GM23338 (cell line): ENCODE data around the gene ARHGEF2. TPM values are rescaled to one million over a fixed set of nuclear protein-coding genes. Genes with fewer than 3 reads are reported as not detected.
A peak's percentile ranks its signal among the peaks of the same experiment; 100 is the strongest.

Experiments
- ATAC-seq: fragments of 200-7000 bp; cut with Tn5 transposase; 3 replicates; pipeline ENCODE4 v1.9.1; 2020
- DNase-seq: peaks from one replicate; pipeline ENCODE4 v3.0.0-alpha.2; 2015; ENCODE audit warnings: low spot score
- H2AFZ ChIP-seq: fragments of 200-600 bp; sonication (generic); 2 replicates; pipeline ENCODE4 v1.8.0; 2016; ENCODE audit warnings: antibody characterized with exemption, mild to moderate bottlenecking, moderate library complexity
- H3F3A ChIP-seq: fragments of 200-600 bp; sonication (generic); replicated peaks from 2 replicates; pipeline ENCODE4 v1.8.0; 2017; ENCODE audit warnings: antibody characterized with exemption, mixed run types, low read depth
- H3K27ac ChIP-seq: fragments of 200-600 bp; sonication (generic); 2 replicates; pipeline ENCODE4 v1.6.1; 2016; ENCODE audit warnings: low read depth
- H3K27me3 ChIP-seq: fragments of 200-600 bp; sonication (generic); 2 replicates; pipeline ENCODE4 v1.8.0; 2016; ENCODE audit warnings: mild to moderate bottlenecking, mixed run types, moderate library complexity; ENCODE audit not compliant: insufficient read depth
- H3K36me3 ChIP-seq: fragments of 200-600 bp; sonication (generic); 2 replicates; pipeline ENCODE4 v1.8.0; 2016; ENCODE audit warnings: mild to moderate bottlenecking; ENCODE audit not compliant: insufficient read depth
- H3K4me1 ChIP-seq: fragments of 200-600 bp; sonication (generic); 2 replicates; pipeline ENCODE4 v1.8.0; 2016; ENCODE audit warnings: mild to moderate bottlenecking, moderate library complexity; ENCODE audit not compliant: insufficient read depth
- H3K4me2 ChIP-seq: fragments of 200-600 bp; sonication (generic); 2 replicates; pipeline ENCODE4 v1.7.1; 2017; ENCODE audit warnings: mixed run types
- H3K4me3 ChIP-seq: fragments of 200-600 bp; sonication (generic); 2 replicates; pipeline ENCODE4 v1.6.1; 2016; ENCODE audit warnings: mixed run types
- H3K79me2 ChIP-seq: fragments of 200-600 bp; sonication (generic); replicated peaks from 2 replicates; pipeline ENCODE4 v1.8.0; 2017; ENCODE audit warnings: mild to moderate bottlenecking; ENCODE audit not compliant: insufficient read depth
- H3K9me2 ChIP-seq: fragments of 200-600 bp; sonication (generic); 2 replicates; pipeline ENCODE4 v1.8.0; 2017; ENCODE audit not compliant: insufficient read depth
- H4K20me1 ChIP-seq: fragments of 200-600 bp; sonication (generic); replicated peaks from 2 replicates; pipeline ENCODE4 v1.8.0; 2017; ENCODE audit warnings: mild to moderate bottlenecking; ENCODE audit not compliant: insufficient read depth
- H3K27ac Mint-ChIP-seq: 2 replicates; pipeline ENCODE4 v1.8.0; 2020; ENCODE audit warnings: inconsistent platforms, mild to moderate bottlenecking, moderate library complexity, mixed read lengths
- H3K27me3 Mint-ChIP-seq: 3 replicates; pipeline ENCODE4 v1.8.0; 2022; ENCODE audit warnings: low read depth, mild to moderate bottlenecking, moderate library complexity, mixed read lengths, inconsistent platforms; ENCODE audit not compliant: insufficient read depth, poor library complexity
- H3K36me3 Mint-ChIP-seq: 3 replicates; pipeline ENCODE4 v1.8.0; 2021; ENCODE audit warnings: low read depth, mild to moderate bottlenecking, inconsistent platforms, moderate library complexity, mixed read lengths
- H3K4me1 Mint-ChIP-seq: 3 replicates; pipeline ENCODE4 v1.8.0; 2020; ENCODE audit warnings: mild to moderate bottlenecking, inconsistent platforms, mixed read lengths
- H3K4me3 Mint-ChIP-seq: 3 replicates; pipeline ENCODE4 v1.8.0; 2021; ENCODE audit warnings: moderate library complexity, mild to moderate bottlenecking, inconsistent platforms, mixed read lengths
- H3K9me3 Mint-ChIP-seq: 3 replicates; pipeline ENCODE4 v1.8.0; 2020; ENCODE audit warnings: moderate library complexity, mild to moderate bottlenecking, inconsistent platforms, mixed read lengths
- ETS1 ChIP-seq: IDR thresholded peaks from 2 replicates; pipeline ENCODE4 v1.6.1; 2016; ENCODE audit warnings: antibody characterized with exemption
- EZH2 ChIP-seq: fragments of 200-600 bp; sonication (generic); IDR thresholded peaks from one replicate; pipeline ENCODE4 v1.8.0; 2017; ENCODE audit warnings: antibody characterized with exemption, mild to moderate bottlenecking, low read depth; ENCODE audit not compliant: unreplicated experiment
- EZH2phosphoT487 ChIP-seq: fragments of 200-600 bp; sonication (generic); IDR thresholded peaks from one replicate; pipeline ENCODE4 v1.8.1; 2018; ENCODE audit warnings: antibody characterized with exemption; ENCODE audit not compliant: unreplicated experiment
- JUNB ChIP-seq: IDR thresholded peaks from one replicate; pipeline ENCODE4 v1.6.1; 2016; ENCODE audit warnings: antibody characterized with exemption; ENCODE audit not compliant: unreplicated experiment
- NANOG ChIP-seq: IDR thresholded peaks from 2 replicates; pipeline ENCODE4 v1.6.1; 2016; ENCODE audit warnings: antibody characterized with exemption, borderline replicate concordance
- POLR2AphosphoS5 ChIP-seq: IDR thresholded peaks from 2 replicates; pipeline ENCODE4 v1.6.1; 2016; ENCODE audit warnings: antibody characterized with exemption, low read depth
- ZNF114 ChIP-seq: fragments of 250-450 bp; sonication (Bioruptor Pico); IDR thresholded peaks from 2 replicates; pipeline ENCODE4 v1.5.0; 2020; ENCODE audit warnings: mild to moderate bottlenecking, moderate library complexity
- ZNF462 ChIP-seq: fragments of 250-450 bp; sonication (Bioruptor Pico); IDR thresholded peaks from 2 replicates; pipeline ENCODE4 v1.5.0; 2020; ENCODE audit warnings: mild to moderate bottlenecking, moderate library complexity
- polyA plus RNA-seq: library from polyadenylated mRNA; unstranded; fragments of >200 nt; fragmentation: Nextera tagmentation; extraction: Ambion mirVana; gene quantifications from 2 replicates; pipeline ENCODE4 v1.2.1, GENCODE V29; 2016
- total RNA-seq: library from RNA; depleted of rRNA; stranded (reverse); fragments of >200 nt; shearing (Covaris generic); gene quantifications from 2 replicates; pipeline ENCODE4 v1.2.3, GENCODE V29; 2014

The ARHGEF2 gene
- total and polyA plus RNA-seq, 2 experiments from 2014 or later = 23.0 to 87.6 TPM

- H3K4me1 Mint-ChIP-seq = peaks cover 9% of the 10 kb centered on the region
- Histone ChIP-seq H3K27ac (no peak overlapping the region), H3K4me2 (no peak overlapping the region), H3K27me3 (no peaks in the 10 kb centered on the region), H3K36me3 (no peaks in the 10 kb centered on the region), H3K4me1 (peaks cover 6% of the 10 kb centered on the region; the same call in 1 of the 2 replicates), H2AFZ (no peak overlapping the region), H3K79me2 (no peaks in the 10 kb centered on the region), H3F3A (0 out of 2 replicates have a peak, but pooled peaks cover 4% of the 10 kb centered on the region), H3K9me2 (no peaks in the 10 kb centered on the region), H3K4me3 (no peak overlapping the region), H4K20me1 (no peaks in the 10 kb centered on the region)
- H3K9me3 Mint-ChIP-seq = no peaks in the 10 kb centered on the region
- H3K36me3 Mint-ChIP-seq = no peaks in the 10 kb centered on the region
- H3K4me3 Mint-ChIP-seq = no peak overlapping the region
- TF ChIP-seq ZNF462 (CRISPR knock-in tag) (no peak), ZNF114 (no peak), NANOG (no peak)
- H3K27ac Mint-ChIP-seq = no peak overlapping the region
- no peak for DNase-seq
- ATAC-seq = no peak
- H3K27me3 Mint-ChIP-seq = peaks cover 5% of the 10 kb centered on the region
Measured at GRCh38 chr1:155999964-156000363, 21.6 kb upstream of the ARHGEF2 start.

GRCh38 chr1:155996166-155996565 lies 17.8 kb upstream of the ARHGEF2 start:
- H4K20me1 ChIP-seq = no peaks in the 10 kb centered on the region
- DNase-seq = no peak
- no peak overlapping the region for H3K4me2 ChIP-seq
- H3K9me3 Mint-ChIP-seq = no peaks in the 10 kb centered on the region
- H3K27ac Mint-ChIP-seq = no peak overlapping the region
- H3K36me3 Mint-ChIP-seq = no peaks in the 10 kb centered on the region
- peaks cover 12% of the 10 kb centered on the region for H3K27me3 Mint-ChIP-seq
- H2AFZ ChIP-seq = peak overlapping the region; percentile 78
- H3K9me2 ChIP-seq = no peaks in the 10 kb centered on the region
- no peaks in the 10 kb centered on the region for H3K36me3 ChIP-seq
- no peak overlapping the region for H3K4me3 Mint-ChIP-seq
- 0 out of 2 replicates have a peak, but pooled peaks cover 4% of the 10 kb centered on the region for H3F3A ChIP-seq
- no peak for ATAC-seq
- H3K79me2 ChIP-seq = no peaks in the 10 kb centered on the region
- no peak overlapping the region for H3K4me3 ChIP-seq
- peaks cover 6% of the 10 kb centered on the region; the same call in 1 of the 2 replicates for H3K4me1 ChIP-seq
- H3K4me1 Mint-ChIP-seq = peaks cover 5% of the 10 kb centered on the region; the same call in 2 of the 3 replicates
- no peaks in the 10 kb centered on the region for H3K27me3 ChIP-seq
- no peak overlapping the region for H3K27ac ChIP-seq
- TF ChIP-seq JUNB (no peak), EZH2 (no peak), EZH2phosphoT487 (no peak), ETS1 (no peak), POLR2AphosphoS5 (no peak)
